DOHH2 (cell line): ENCODE measurements around the gene PTPRH.

Experiments used
- H3F3A ChIP-seq: fragments of 200-600 bp; sonication (generic), shearing (Covaris generic); 2 replicates; pipeline ENCODE4 v1.6.0; 2016; ENCODE audit warnings: antibody characterized with exemption, mild to moderate bottlenecking; ENCODE audit not compliant: control insufficient read depth, insufficient read depth
- H3K27ac ChIP-seq: fragments of 200-600 bp; sonication (generic); 2 replicates; pipeline ENCODE4 v1.5.1; 2014; ENCODE audit warnings: low read depth, mild to moderate bottlenecking, low read length, moderate library complexity
- H3K27me3 ChIP-seq: fragments of 200-600 bp; sonication (generic); 2 replicates; pipeline ENCODE4 v1.6.1; 2014; ENCODE audit warnings: mild to moderate bottlenecking, low read length, mixed read lengths; ENCODE audit not compliant: control insufficient read depth
- H3K36me3 ChIP-seq: fragments of 200-600 bp; sonication (generic); 2 replicates; pipeline ENCODE4 v1.6.1; 2014; ENCODE audit warnings: mild to moderate bottlenecking, low read length, moderate library complexity, mixed read lengths; ENCODE audit not compliant: control insufficient read depth
- H3K4me1 ChIP-seq: fragments of 200-600 bp; sonication (generic); 2 replicates; pipeline ENCODE4 v1.6.1; 2014; ENCODE audit warnings: mild to moderate bottlenecking, low read length, mixed read lengths; ENCODE audit not compliant: control insufficient read depth
- H3K4me2 ChIP-seq: fragments of 200-600 bp; sonication (generic); 2 replicates; pipeline ENCODE4 v1.6.0; 2014; ENCODE audit warnings: mild to moderate bottlenecking, low read length, moderate library complexity
- H3K4me3 ChIP-seq: fragments of 200-600 bp; sonication (generic); 2 replicates; pipeline ENCODE4 v1.5.1; 2014; ENCODE audit warnings: mild to moderate bottlenecking, low read length, mixed read lengths
- H3K79me2 ChIP-seq: fragments of 200-600 bp; sonication (generic); 2 replicates; pipeline ENCODE4 v1.6.1; 2014; ENCODE audit warnings: mild to moderate bottlenecking, low read length, mixed read lengths; ENCODE audit not compliant: control insufficient read depth
- H3K9me2 ChIP-seq: fragments of 200-600 bp; sonication (generic); replicated peaks from 2 replicates; pipeline ENCODE4 v1.6.1; 2014; ENCODE audit warnings: mild to moderate bottlenecking, low read length, mixed read lengths; ENCODE audit not compliant: control insufficient read depth
- H3K9me3 ChIP-seq: fragments of 200-600 bp; sonication (generic); 2 replicates; pipeline ENCODE4 v1.6.1; 2014; ENCODE audit warnings: antibody characterized with exemption, low read length, mixed read lengths; ENCODE audit not compliant: control insufficient read depth, insufficient read depth
- H4K20me1 ChIP-seq: fragments of 200-600 bp; sonication (generic); 2 replicates; pipeline ENCODE4 v1.6.0; 2014; ENCODE audit warnings: low read depth, mild to moderate bottlenecking, antibody characterized with exemption, low read length, moderate library complexity; ENCODE audit not compliant: control insufficient read depth, insufficient read depth
- CTCF ChIP-seq: fragments of 200-600 bp; sonication (generic); IDR thresholded peaks from one replicate; pipeline ENCODE4 v1.5.1; 2014; ENCODE audit warnings: antibody characterized with exemption, mild to moderate bottlenecking, low read depth, low read length; ENCODE audit not compliant: poor library complexity, severe bottlenecking
- EZH2phosphoT487 ChIP-seq: fragments of 200-600 bp; sonication (generic); IDR thresholded peaks from 2 replicates; pipeline ENCODE4 v1.6.1; 2017; ENCODE audit warnings: borderline replicate concordance, mild to moderate bottlenecking, antibody characterized with exemption, low read length, moderate library complexity, mixed read lengths

The PTPRH gene

GRCh38 chr19:55199620-55200204 is 9.6 kb downstream of the PTPRH start:
- Histone ChIP-seq H3K4me3 (no peak overlapping the region), H3K79me2 (no peaks in the 10 kb centered on the region), H3K4me1 (no peaks in the 10 kb centered on the region), H3K27ac (no peak overlapping the region), H4K20me1 (no peaks in the 10 kb centered on the region), H3K36me3 (no peaks in the 10 kb centered on the region), H3K9me2 (no peaks in the 10 kb centered on the region), H3K27me3 (no peaks in the 10 kb centered on the region), H3K9me3 (no peaks in the 10 kb centered on the region), H3K4me2 (no peak overlapping the region), H3F3A (no peaks in the 10 kb centered on the region)
- TF ChIP-seq CTCF (no peak), EZH2phosphoT487 (no peak)

GRCh38 chr19:55198651-55199050 is 10.7 kb downstream of the PTPRH start:
- Histone ChIP-seq H3K4me3 (no peak overlapping the region), H3K9me2 (no peaks in the 10 kb centered on the region)
- TF ChIP-seq CTCF: no peak

GRCh38 chr19:55197528-55197927 is 11.8 kb downstream of the PTPRH start:
- no peak for TF ChIP-seq CTCF
- no peak for TF ChIP-seq EZH2phosphoT487
- H4K20me1 ChIP-seq: no peaks in the 10 kb centered on the region
- no peaks in the 10 kb centered on the region for H3K9me2 ChIP-seq
- H3K36me3 ChIP-seq: no peaks in the 10 kb centered on the region
- no peaks in the 10 kb centered on the region for H3K4me1 ChIP-seq
- no peaks in the 10 kb centered on the region for H3F3A ChIP-seq
- H3K4me2 ChIP-seq: no peak overlapping the region
- H3K9me3 ChIP-seq: no peaks in the 10 kb centered on the region
- no peak overlapping the region for H3K4me3 ChIP-seq
- H3K27me3 ChIP-seq: no peaks in the 10 kb centered on the region; the same call in 1 of the 2 replicates
- H3K79me2 ChIP-seq: no peaks in the 10 kb centered on the region
- H3K27ac ChIP-seq: no peak overlapping the region

More at GRCh38 chr19:55198651-55199050, 10.7 kb downstream of the PTPRH start:
- Histone ChIP-seq H3K4me2 (no peak overlapping the region), H3K4me1 (no peaks in the 10 kb centered on the region), H3K27ac (no peak overlapping the region), H4K20me1 (no peaks in the 10 kb centered on the region), H3F3A (no peaks in the 10 kb centered on the region), H3K36me3 (no peaks in the 10 kb centered on the region), H3K27me3 (no peaks in the 10 kb centered on the region; the same call in 1 of the 2 replicates), H3K79me2 (no peaks in the 10 kb centered on the region), H3K9me3 (no peaks in the 10 kb centered on the region)
